ENCODE measurements around the gene OR2A1.
"Not testable (repeated sequence)": the region's sequence is repeated elsewhere in the genome, so short reads cannot be mapped to it uniquely, and the experiment has no call there.

GRCh38 chr7:144323359-144323758 is 11.1 kb downstream of the OR2A1 start:
- TF ChIP-seq CTCF (IDR thresholded peaks at IDR 0.05; ENCODE audit: borderline replicate concordance, extremely low read depth, low read length, poor library complexity, severe bottlenecking); EZH2 (IDR thresholded peaks at IDR 0.05; ENCODE audit: borderline replicate concordance, low read depth, low read length, severe bottlenecking): not testable (repeated sequence)

Measured in DND-41 (cell line).